Suppressor macrophage treated with lipopolysaccharide for 4 hours (primary cell): ENCODE results near the gene MROH2A.

Source experiments
- DNase-seq: peaks from one replicate; pipeline ENCODE4 v3.0.0-alpha.2; 2020

Gene MROH2A

GRCh38 chr2:233865838-233866237 is 87.7 kb downstream of the MROH2A start:
- no peak for DNase-seq

- DNase-seq: no peak
Observed at GRCh38 chr2:233866479-233866878, 88.3 kb downstream of the MROH2A start.

GRCh38 chr2:233867993-233868532 is 89.9 kb downstream of the MROH2A start, which contains the start of gene MSL3B:
MSL3B (minus strand) TSS chr2:233868386.
- DNase-seq: peak; percentile 77

- no peak for DNase-seq
Observed at GRCh38 chr2:233871432-233871831, 93.3 kb downstream of the MROH2A start.

- peak; percentile 25 for DNase-seq
Observed at GRCh38 chr2:233872125-233872524, 94.0 kb downstream of the MROH2A start.

GRCh38 chr2:233882353-233882752 is 104.2 kb downstream of the MROH2A start:
- DNase-seq: no peak
